HG02678 (cell line): Measurements from ENCODE around the gene NRXN2.
"Not testable (repeated sequence)": the region's sequence is repeated elsewhere in the genome, so short reads cannot be mapped to it uniquely, and the experiment has no call there.

Experiments
- ATAC-seq: cut with Tn5 transposase; IDR thresholded peaks from one replicate; pipeline ENCODE4 v1.9.1; 2021; ENCODE audit warnings: mild to moderate bottlenecking, moderate library complexity; ENCODE audit not compliant: unreplicated experiment

Gene NRXN2

GRCh38 chr11:64569300-64569970 is 153.6 kb downstream of the NRXN2 start:
- ATAC-seq: no peak

- no peak for ATAC-seq
Observed at GRCh38 chr11:64568584-64569140, 154.3 kb downstream of the NRXN2 start.

- ATAC-seq: no peak
Observed at GRCh38 chr11:64568041-64568571, 154.9 kb downstream of the NRXN2 start.

GRCh38 chr11:64566915-64567891 is 155.8 kb downstream of the NRXN2 start:
- no peak for ATAC-seq

GRCh38 chr11:64566042-64566914 is 156.7 kb downstream of the NRXN2 start:
- no peak for ATAC-seq

- ATAC-seq: no peak
Observed at GRCh38 chr11:64564947-64565889, 157.8 kb downstream of the NRXN2 start.

- no peak for ATAC-seq
Observed at GRCh38 chr11:64564419-64564818, 158.6 kb downstream of the NRXN2 start.

- no peak for ATAC-seq
Observed at GRCh38 chr11:64563966-64564365, 159.0 kb downstream of the NRXN2 start.

GRCh38 chr11:64562723-64563351 is 160.2 kb downstream of the NRXN2 start:
- no peak for ATAC-seq

- ATAC-seq: no peak
Observed at GRCh38 chr11:64561984-64562722, 160.8 kb downstream of the NRXN2 start.

- ATAC-seq: not testable (repeated sequence)
Observed at GRCh38 chr11:64561429-64561828, 161.6 kb downstream of the NRXN2 start.

- ATAC-seq: no peak
Observed at GRCh38 chr11:64560941-64561340, 162.1 kb downstream of the NRXN2 start.

- ATAC-seq: no peak
Observed at GRCh38 chr11:64560139-64560771, 162.7 kb downstream of the NRXN2 start.

GRCh38 chr11:64559351-64560138 is 163.5 kb downstream of the NRXN2 start:
- no peak for ATAC-seq

GRCh38 chr11:64558869-64559268 is 164.1 kb downstream of the NRXN2 start:
- ATAC-seq: no peak

GRCh38 chr11:64558065-64558745 is 164.8 kb downstream of the NRXN2 start:
- no peak for ATAC-seq
